ENCODE measurements around the gene SDE2.
"Not testable (repeated sequence)": the region's sequence is repeated elsewhere in the genome, so short reads cannot be mapped to it uniquely, and the experiment has no call there.

- not testable (repeated sequence) for TF ChIP-seq POLR2AphosphoS5 (IDR thresholded peaks at IDR 0.05; ENCODE audit: low read depth, low read length); CTCF (IDR thresholded peaks at IDR 0.05); REST (IDR thresholded peaks at IDR 0.05; ENCODE audit: insufficient read depth in 1 of 2, low read depth in 2 of 2, low read length in 1 of 2); TCF7L2 (IDR thresholded peaks at IDR 0.05; ENCODE audit: low read depth, low read length)
Observed at GRCh38 chr1:225975146-225975545, 24.0 kb downstream of the SDE2 start.
